Measurements from ENCODE around the gene GPR89A. TPM values are rescaled to one million over a fixed set of nuclear protein-coding genes. Genes with fewer than 3 reads are reported as not detected.

Gene GPR89A
- total and polyA plus RNA-seq, 12 donors = 17.8 to 86.6 (median 27.3) TPM

GRCh38 chr1:145708063-145708462, 100.3 kb downstream of the GPR89A start:
- TF ChIP-seq POLR2A (IDR thresholded peaks at IDR 0.05) (no peak), CTCF (IDR thresholded peaks at IDR 0.05) (no peak)
- Histone ChIP-seq H3K4me1 (replicated peaks in 1 of 2) (peaks cover 0 to 13% of the 10 kb centered on the region in 2 donors), H3K27me3 (no peaks in the 10 kb centered on the region), H3K4me3 (no peak overlapping the region), H3K36me3 (replicated peaks in 1 of 2) (no peaks in the 10 kb centered on the region), H3K9me3 (replicated peaks in 1 of 3) (no peaks in the 10 kb centered on the region), H3K27ac (no peak overlapping the region)
- intact Hi-C loops (cut with DNase I) = no loop called here
- peak in 3 of 7 donors; percentile 31 to 56 (median 39) for DNase-seq
- WGBS, 4 donors = 39 to 51% (median 47%) methylated on average over 6 to 7 of the region's 7 CpGs

GRCh38 chr1:145710291-145711027, 102.7 kb downstream of the GPR89A start:
- intact Hi-C loops (cut with DNase I) = no loop called here
- TF ChIP-seq POLR2A (IDR thresholded peaks at IDR 0.05) (no peak), CTCF (IDR thresholded peaks at IDR 0.05) (no peak)
- no peak for DNase-seq
- peaks cover 6 to 30% of the 10 kb centered on the region in 2 donors for H3K4me1 ChIP-seq (replicated peaks in 1 of 2)
- 84 to 85% (median 84%) methylated on average over 4 of the region's 4 CpGs for WGBS, 4 donors
- H3K27me3 ChIP-seq = no peaks in the 10 kb centered on the region
- no peak overlapping the region for H3K4me3 ChIP-seq
- no peak overlapping the region for H3K27ac ChIP-seq
- no peaks in the 10 kb centered on the region for H3K9me3 ChIP-seq (replicated peaks in 1 of 3)
- H3K36me3 ChIP-seq (replicated peaks in 1 of 2) = no peaks in the 10 kb centered on the region

- Histone ChIP-seq H3K27ac (no peak overlapping the region), H3K4me1 (replicated peaks in 1 of 2) (peaks cover 6 to 30% of the 10 kb centered on the region in 2 donors), H3K4me3 (no peak overlapping the region), H3K36me3 (replicated peaks in 1 of 2) (no peaks in the 10 kb centered on the region), H3K27me3 (no peaks in the 10 kb centered on the region), H3K9me3 (replicated peaks in 1 of 3) (no peaks in the 10 kb centered on the region)
- whole genome bisulfite sequencing, 4 donors = 62 to 77% (median 69%) methylated on average over 3 of the region's 3 CpGs
- intact Hi-C loops (cut with DNase I) = no loop called here
- DNase-seq = no peak
- TF ChIP-seq POLR2A (IDR thresholded peaks at IDR 0.05) = no peak
- no peak for TF ChIP-seq CTCF (IDR thresholded peaks at IDR 0.05)
Observed at GRCh38 chr1:145711213-145711651, 103.4 kb downstream of the GPR89A start.

GRCh38 chr1:145714524-145715111, 106.8 kb downstream of the GPR89A start:
- Histone ChIP-seq H3K4me1 (replicated peaks in 1 of 2) (peaks cover 6 to 16% of the 10 kb centered on the region in 2 donors), H3K36me3 (replicated peaks in 1 of 2) (no peaks in the 10 kb centered on the region), H3K27ac (peak overlapping the region in 4 of 5 donors; percentile 52 to 84 (median 70)), H3K4me3 (no peak overlapping the region), H3K9me3 (replicated peaks in 1 of 3) (no peaks in the 10 kb centered on the region), H3K27me3 (no peaks in the 10 kb centered on the region)
- 38 to 53% (median 40%) methylated on average over 5 to 6 of the region's 6 CpGs for WGBS, 4 donors
- intact Hi-C loops (cut with DNase I) = no loop called here
- peak in 1 of 2 donors; percentile 19 for TF ChIP-seq POLR2A (IDR thresholded peaks at IDR 0.05)
- no peak for TF ChIP-seq CTCF (IDR thresholded peaks at IDR 0.05)
- peak; percentile 79 to 94 (median 91) for DNase-seq
